Measurements from ENCODE around the gene RYR2.

RYR2 gene

DNA sequence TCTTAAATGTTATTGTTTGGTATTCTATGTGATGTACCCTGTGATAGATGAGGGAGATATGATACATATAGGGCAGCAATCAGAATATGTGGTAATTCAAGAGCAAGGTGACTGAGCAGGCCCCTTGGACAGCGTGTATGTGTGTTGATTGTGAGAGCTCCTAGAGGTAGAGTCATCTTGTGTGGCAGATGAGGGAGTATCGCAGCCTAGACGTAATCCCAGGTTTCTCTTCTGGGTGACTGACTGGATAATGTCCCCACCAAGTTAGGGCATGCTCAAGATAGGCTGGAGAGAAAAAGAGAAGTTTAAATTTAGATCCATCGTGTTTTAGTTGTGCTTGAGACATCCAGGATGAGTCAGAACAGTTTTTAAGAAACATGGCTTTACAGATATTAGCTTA lies 663.5 kb downstream of the RYR2 start:
- no peaks in the 10 kb centered on the region for H3K36me3 ChIP-seq (replicated peaks; ENCODE audit: low read depth, low read length)
- no peak overlapping the region for H3K9ac ChIP-seq (ENCODE audit: low read length)
- H3K4me1 ChIP-seq (ENCODE audit: low read length), result peaks cover 39% of the 10 kb centered on the region
- H3K4me2 ChIP-seq (ENCODE audit: low read length), result peak overlapping the region; percentile 41
- peak overlapping the region; percentile 5; the same call in 1 of the 2 replicates for H3K27ac ChIP-seq (ENCODE audit: low read length)
- no peaks in the 10 kb centered on the region for H3K9me3 ChIP-seq (ENCODE audit: insufficient read depth, low read length)
- H3K79me2 ChIP-seq (ENCODE audit: low read length), result no peaks in the 10 kb centered on the region
- TF ChIP-seq EZH2phosphoT487 (IDR thresholded peaks at IDR 0.05; ENCODE audit: low read depth) (no peak), CTCF (IDR thresholded peaks at IDR 0.05; ENCODE audit: low read depth, low read length) (no peak)
- H2AFZ ChIP-seq (ENCODE audit: low read depth, low read length), result peak overlapping the region; percentile 92
- no peak overlapping the region for H3K4me3 ChIP-seq (ENCODE audit: low read length)
- no peaks in the 10 kb centered on the region for H3K27me3 ChIP-seq (ENCODE audit: low read depth, low read length)
- H4K20me1 ChIP-seq (ENCODE audit: insufficient read depth, low read length), result no peaks in the 10 kb centered on the region

DNA sequence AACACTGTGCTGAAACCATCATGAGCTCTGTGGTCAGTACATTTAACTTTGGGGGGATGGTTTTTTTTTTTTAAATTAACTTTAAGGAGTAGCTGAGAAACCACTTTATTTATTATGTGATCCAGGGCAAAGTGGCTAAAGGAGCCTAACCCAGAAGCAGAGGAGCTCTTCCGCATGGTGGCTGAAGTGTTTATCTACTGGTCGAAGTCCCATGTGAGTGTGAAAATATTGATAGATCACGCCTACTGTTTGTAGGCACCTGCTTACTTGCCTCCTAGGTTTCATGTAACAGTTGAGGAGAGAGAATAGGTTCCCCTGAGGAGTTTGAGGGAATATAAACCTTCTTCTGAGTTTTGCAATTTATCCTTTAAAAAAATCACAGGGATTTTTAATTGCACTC lies 667.4 kb downstream of the RYR2 start:
- Histone ChIP-seq H3K79me2 (ENCODE audit: low read length) (no peaks in the 10 kb centered on the region), H2AFZ (ENCODE audit: low read depth, low read length) (no peak overlapping the region), H3K9me3 (ENCODE audit: insufficient read depth, low read length) (no peaks in the 10 kb centered on the region), H3K36me3 (replicated peaks; ENCODE audit: low read depth, low read length) (no peaks in the 10 kb centered on the region), H4K20me1 (ENCODE audit: insufficient read depth, low read length) (no peaks in the 10 kb centered on the region), H3K4me1 (ENCODE audit: low read length) (peaks cover 26% of the 10 kb centered on the region), H3K27ac (ENCODE audit: low read length) (no peak overlapping the region), H3K27me3 (ENCODE audit: low read depth, low read length) (no peaks in the 10 kb centered on the region), H3K4me3 (ENCODE audit: low read length) (no peak overlapping the region), H3K9ac (ENCODE audit: low read length) (no peak overlapping the region), H3K4me2 (ENCODE audit: low read length) (no peak overlapping the region)
- TF ChIP-seq EZH2phosphoT487 (IDR thresholded peaks at IDR 0.05; ENCODE audit: low read depth), result no peak
- TF ChIP-seq CTCF (IDR thresholded peaks at IDR 0.05; ENCODE audit: low read depth, low read length), result no peak

- Histone ChIP-seq H3K27me3 (ENCODE audit: low read depth, low read length) (no peaks in the 10 kb centered on the region), H3K4me3 (ENCODE audit: low read length) (no peak overlapping the region), H2AFZ (ENCODE audit: low read depth, low read length) (no peak overlapping the region), H3K36me3 (replicated peaks; ENCODE audit: low read depth, low read length) (no peaks in the 10 kb centered on the region), H3K9ac (ENCODE audit: low read length) (no peak overlapping the region), H3K9me3 (ENCODE audit: insufficient read depth, low read length) (no peaks in the 10 kb centered on the region), H3K27ac (ENCODE audit: low read length) (no peak overlapping the region), H3K4me1 (ENCODE audit: low read length) (peaks cover 14% of the 10 kb centered on the region), H3K79me2 (ENCODE audit: low read length) (no peaks in the 10 kb centered on the region), H4K20me1 (ENCODE audit: insufficient read depth, low read length) (no peaks in the 10 kb centered on the region), H3K4me2 (ENCODE audit: low read length) (peak overlapping the region; percentile 31)
- TF ChIP-seq CTCF (IDR thresholded peaks at IDR 0.05; ENCODE audit: low read depth, low read length) (no peak), EZH2phosphoT487 (IDR thresholded peaks at IDR 0.05; ENCODE audit: low read depth) (no peak)
Observed at GRCh38 chr1:237711281-237711680, 669.3 kb downstream of the RYR2 start.

DNA sequence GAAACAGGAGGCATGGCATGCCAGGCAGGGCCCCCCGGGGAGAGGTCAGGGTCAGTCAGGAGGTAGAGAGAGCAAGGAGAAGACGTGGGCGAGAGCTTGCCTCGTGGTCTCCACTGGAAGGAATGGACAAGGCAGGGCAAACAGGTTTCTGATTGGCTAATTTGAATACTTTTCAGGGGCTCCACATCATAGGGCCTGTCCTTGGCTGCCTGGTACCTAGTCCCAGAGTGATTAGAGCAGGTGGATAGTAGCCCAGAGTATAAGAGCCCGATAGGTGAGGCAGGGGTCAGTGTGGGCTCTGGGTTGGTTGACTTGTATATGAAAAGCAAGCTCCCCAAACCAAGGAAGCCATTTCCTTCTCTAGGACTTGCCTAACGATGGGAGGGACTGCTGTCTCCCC lies 670.1 kb downstream of the RYR2 start:
- H3K4me1 ChIP-seq (ENCODE audit: low read length), result peaks cover 18% of the 10 kb centered on the region
- H3K36me3 ChIP-seq (replicated peaks; ENCODE audit: low read depth, low read length), result no peaks in the 10 kb centered on the region
- H3K9me3 ChIP-seq (ENCODE audit: insufficient read depth, low read length), result no peaks in the 10 kb centered on the region
- H3K9ac ChIP-seq (ENCODE audit: low read length), result no peak overlapping the region
- H3K4me2 ChIP-seq (ENCODE audit: low read length), result no peak overlapping the region
- no peaks in the 10 kb centered on the region for H3K79me2 ChIP-seq (ENCODE audit: low read length)
- no peaks in the 10 kb centered on the region for H4K20me1 ChIP-seq (ENCODE audit: insufficient read depth, low read length)
- H3K27me3 ChIP-seq (ENCODE audit: low read depth, low read length), result no peaks in the 10 kb centered on the region
- TF ChIP-seq CTCF (IDR thresholded peaks at IDR 0.05; ENCODE audit: low read depth, low read length), result no peak
- no peak overlapping the region for H3K27ac ChIP-seq (ENCODE audit: low read length)
- H2AFZ ChIP-seq (ENCODE audit: low read depth, low read length), result no peak overlapping the region
- H3K4me3 ChIP-seq (ENCODE audit: low read length), result no peak overlapping the region

All from OCI-LY3 (cell line).